HepG2 (cell line): ENCODE measurements around the gene GRM4. TPM values are rescaled to one million over a fixed set of nuclear protein-coding genes. Genes with fewer than 3 reads are reported as not detected.
A peak's percentile ranks its signal among the peaks of the same experiment; 100 is the strongest.

Source experiments
- DMAP1 ChIP-seq: IDR thresholded peaks from 2 replicates; pipeline ENCODE4 v1.6.1; 2016
- FOXM1 ChIP-seq: sonication (generic); formaldehyde crosslinking; IDR thresholded peaks from 2 replicates; pipeline ENCODE4 v1.5.0; 2020; ENCODE audit warnings: missing genetic modification reagents
- HINFP ChIP-seq: sonication (generic); formaldehyde crosslinking; IDR thresholded peaks from 2 replicates; pipeline ENCODE4 v1.4.0; 2020; ENCODE audit warnings: low read depth, mild to moderate bottlenecking, missing genetic modification reagents
- HNF1A ChIP-seq, 2 experiments: sonication (generic) in 1 of 2; formaldehyde crosslinking in 1 of 2; IDR thresholded peaks; 2 replicates each; pipeline versions ENCODE4 v1.4.0 to v1.6.1; 2016 to 2020; ENCODE audit warnings: borderline replicate concordance in 1 of 2, low read depth in 1 of 2, mild to moderate bottlenecking in 1 of 2, missing genetic modification reagents in 1 of 2
- SIN3A ChIP-seq: IDR thresholded peaks from 2 replicates; pipeline ENCODE4 v1.6.1; 2011; ENCODE audit warnings: low read depth, mild to moderate bottlenecking, control low read depth, low read length, borderline replicate concordance
- ZGPAT ChIP-seq: IDR thresholded peaks from 2 replicates; pipeline ENCODE4 v1.6.1; 2016; ENCODE audit warnings: mild to moderate bottlenecking
- ZKSCAN1 ChIP-seq: fragments of 150-350 bp; IDR thresholded peaks from 2 replicates; pipeline ENCODE4 v1.6.1; 2014; ENCODE audit warnings: low read length
- ZNF354B ChIP-seq: sonication (generic); formaldehyde crosslinking; IDR thresholded peaks from 2 replicates; pipeline ENCODE4 v1.8.0; 2022; ENCODE audit warnings: mild to moderate bottlenecking, missing genetic modification reagents
- ZNF496 ChIP-seq: sonication (generic); formaldehyde crosslinking; IDR thresholded peaks from 2 replicates; pipeline ENCODE4 v1.8.1; 2023; ENCODE audit warnings: mild to moderate bottlenecking, moderate library complexity, missing genetic modification reagents; ENCODE audit not compliant: insufficient replicate concordance
- ZNF577 ChIP-seq: sonication (generic); formaldehyde crosslinking; IDR thresholded peaks from 2 replicates; pipeline ENCODE4 v1.4.0; 2020; ENCODE audit warnings: mild to moderate bottlenecking, low read depth, missing genetic modification reagents, borderline replicate concordance
- polyA plus RNA-seq, 8 experiments: library from polyadenylated mRNA; depleted of rRNA in 3 of 8; stranded (reverse) in 7 of 8; unstranded in 1 of 8; fragments of >200 nt; fragmentation: Illumina TruSeq in 4 of 8; extraction: Trizol in 4 of 8; gene quantifications; 2 replicates each; pipeline versions ENCODE4 v1.2.1 to v1.2.3, GENCODE V29; 2011 to 2016; ENCODE audit warnings: low read depth in 4 of 8, missing spikeins in 1 of 8, mixed read lengths in 1 of 8; ENCODE audit not compliant: insufficient read depth in 1 of 8
- total RNA-seq, 5 experiments: library from RNA; depleted of rRNA; stranded (reverse); fragments of >200 nt; fragmentation: Illumina TruSeq; extraction: Trizol; gene quantifications; 2 replicates each; pipeline ENCODE4 v1.2.3, GENCODE V29; 2016; ENCODE audit warnings: low read depth in 1 of 5
- TF ChIP-seq, protein P1 (sequence below): conservative IDR thresholded peaks from 2 replicates; pipeline ENCODE4 v1.6.1; 2018; ENCODE audit warnings: missing genetic modification reagents
- TF ChIP-seq, protein P2 (sequence below): sonication (generic); formaldehyde crosslinking; IDR thresholded peaks from 2 replicates; pipeline ENCODE4 v1.5.1; 2020; ENCODE audit warnings: mild to moderate bottlenecking, missing genetic modification reagents, borderline replicate concordance

Gene GRM4
- total and polyA plus RNA-seq, 2 of the 13 experiments (the other 11 are each of a cell fraction or from before 2014, with no cell fraction given) = not detected

DNA sequence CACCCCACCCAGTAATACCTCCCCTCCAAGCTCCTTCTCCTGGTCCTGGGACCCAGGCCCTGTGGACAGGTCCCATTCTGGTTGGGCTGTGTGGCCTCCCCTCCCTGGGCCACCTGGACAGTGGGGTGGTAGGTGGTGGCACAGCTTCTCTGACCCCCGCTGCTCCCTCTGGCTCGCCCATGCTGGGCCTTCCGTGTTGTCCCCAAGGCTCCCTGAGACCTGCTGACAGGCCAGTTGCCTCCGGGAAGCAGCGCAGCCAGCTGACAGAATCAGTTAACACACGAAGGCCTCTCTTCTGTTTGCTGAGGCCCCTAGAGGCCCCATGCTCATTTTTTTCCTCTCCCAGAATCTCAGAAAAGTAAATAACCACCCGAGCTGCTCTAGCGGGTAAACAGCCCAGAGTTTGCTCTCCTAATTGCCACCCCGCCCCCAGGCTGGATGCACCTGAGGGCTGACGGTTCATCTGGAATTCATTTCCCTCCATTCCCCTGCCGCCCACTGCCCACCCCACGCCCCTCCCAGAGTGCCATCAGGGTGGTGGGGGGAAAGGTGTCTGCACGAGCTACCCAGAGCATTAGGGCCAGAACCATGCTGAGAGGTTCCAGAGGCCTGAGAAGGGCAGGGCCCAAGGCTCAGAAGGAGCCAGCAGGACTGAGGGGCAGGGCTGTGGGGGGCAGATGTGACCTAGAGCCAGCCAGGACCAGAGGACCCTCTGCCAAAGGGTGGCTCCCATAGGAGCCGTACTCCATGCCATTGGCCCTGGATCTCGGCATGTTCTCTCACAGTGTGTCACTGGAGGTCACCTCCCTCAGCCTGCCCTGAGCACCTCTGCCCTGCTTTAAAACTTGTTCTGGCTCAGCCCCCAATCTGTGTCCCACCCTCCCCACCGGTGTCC is 157.5 kb downstream of the GRM4 start (continued):
- peak; percentile 99 for TF ChIP-seq ZGPAT (CRISPR knock-in tag)
- TF ChIP-seq ZNF354B (CRISPR knock-in tag) = no peak
- TF ChIP-seq DMAP1 (CRISPR knock-in tag) = 0 out of 2 replicates have a peak, but pooled peaks have one; percentile 5
- no peak for TF ChIP-seq FOXM1 (CRISPR knock-in tag)
- TF ChIP-seq HNF1A (IDR thresholded peaks at IDR 0.05; ENCODE audit: low read depth) = peak; percentile 62
- TF ChIP-seq HNF1A (CRISPR knock-in tag; IDR thresholded peaks at IDR 0.05; ENCODE audit: borderline replicate concordance) = peak; percentile 92
- TF ChIP-seq ZNF577 (CRISPR knock-in tag) = no peak
- no peak for TF ChIP-seq ZNF496 (CRISPR knock-in tag)
- peak; percentile 85; the same call in 1 of the 2 replicates for TF ChIP-seq SIN3A
- TF ChIP-seq ZKSCAN1 = no peak; the same call in 1 of the 2 replicates
- TF ChIP-seq, protein P1, sequence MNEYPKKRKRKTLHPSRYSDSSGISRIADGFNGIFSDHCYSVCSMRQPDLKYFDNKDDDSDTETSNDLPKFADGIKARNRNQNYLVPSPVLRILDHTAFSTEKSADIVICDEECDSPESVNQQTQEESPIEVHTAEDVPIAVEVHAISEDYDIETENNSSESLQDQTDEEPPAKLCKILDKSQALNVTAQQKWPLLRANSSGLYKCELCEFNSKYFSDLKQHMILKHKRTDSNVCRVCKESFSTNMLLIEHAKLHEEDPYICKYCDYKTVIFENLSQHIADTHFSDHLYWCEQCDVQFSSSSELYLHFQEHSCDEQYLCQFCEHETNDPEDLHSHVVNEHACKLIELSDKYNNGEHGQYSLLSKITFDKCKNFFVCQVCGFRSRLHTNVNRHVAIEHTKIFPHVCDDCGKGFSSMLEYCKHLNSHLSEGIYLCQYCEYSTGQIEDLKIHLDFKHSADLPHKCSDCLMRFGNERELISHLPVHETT (CRISPR knock-in tag) = peak; percentile 64; the same call in 1 of the 2 replicates
- TF ChIP-seq, protein P2, sequence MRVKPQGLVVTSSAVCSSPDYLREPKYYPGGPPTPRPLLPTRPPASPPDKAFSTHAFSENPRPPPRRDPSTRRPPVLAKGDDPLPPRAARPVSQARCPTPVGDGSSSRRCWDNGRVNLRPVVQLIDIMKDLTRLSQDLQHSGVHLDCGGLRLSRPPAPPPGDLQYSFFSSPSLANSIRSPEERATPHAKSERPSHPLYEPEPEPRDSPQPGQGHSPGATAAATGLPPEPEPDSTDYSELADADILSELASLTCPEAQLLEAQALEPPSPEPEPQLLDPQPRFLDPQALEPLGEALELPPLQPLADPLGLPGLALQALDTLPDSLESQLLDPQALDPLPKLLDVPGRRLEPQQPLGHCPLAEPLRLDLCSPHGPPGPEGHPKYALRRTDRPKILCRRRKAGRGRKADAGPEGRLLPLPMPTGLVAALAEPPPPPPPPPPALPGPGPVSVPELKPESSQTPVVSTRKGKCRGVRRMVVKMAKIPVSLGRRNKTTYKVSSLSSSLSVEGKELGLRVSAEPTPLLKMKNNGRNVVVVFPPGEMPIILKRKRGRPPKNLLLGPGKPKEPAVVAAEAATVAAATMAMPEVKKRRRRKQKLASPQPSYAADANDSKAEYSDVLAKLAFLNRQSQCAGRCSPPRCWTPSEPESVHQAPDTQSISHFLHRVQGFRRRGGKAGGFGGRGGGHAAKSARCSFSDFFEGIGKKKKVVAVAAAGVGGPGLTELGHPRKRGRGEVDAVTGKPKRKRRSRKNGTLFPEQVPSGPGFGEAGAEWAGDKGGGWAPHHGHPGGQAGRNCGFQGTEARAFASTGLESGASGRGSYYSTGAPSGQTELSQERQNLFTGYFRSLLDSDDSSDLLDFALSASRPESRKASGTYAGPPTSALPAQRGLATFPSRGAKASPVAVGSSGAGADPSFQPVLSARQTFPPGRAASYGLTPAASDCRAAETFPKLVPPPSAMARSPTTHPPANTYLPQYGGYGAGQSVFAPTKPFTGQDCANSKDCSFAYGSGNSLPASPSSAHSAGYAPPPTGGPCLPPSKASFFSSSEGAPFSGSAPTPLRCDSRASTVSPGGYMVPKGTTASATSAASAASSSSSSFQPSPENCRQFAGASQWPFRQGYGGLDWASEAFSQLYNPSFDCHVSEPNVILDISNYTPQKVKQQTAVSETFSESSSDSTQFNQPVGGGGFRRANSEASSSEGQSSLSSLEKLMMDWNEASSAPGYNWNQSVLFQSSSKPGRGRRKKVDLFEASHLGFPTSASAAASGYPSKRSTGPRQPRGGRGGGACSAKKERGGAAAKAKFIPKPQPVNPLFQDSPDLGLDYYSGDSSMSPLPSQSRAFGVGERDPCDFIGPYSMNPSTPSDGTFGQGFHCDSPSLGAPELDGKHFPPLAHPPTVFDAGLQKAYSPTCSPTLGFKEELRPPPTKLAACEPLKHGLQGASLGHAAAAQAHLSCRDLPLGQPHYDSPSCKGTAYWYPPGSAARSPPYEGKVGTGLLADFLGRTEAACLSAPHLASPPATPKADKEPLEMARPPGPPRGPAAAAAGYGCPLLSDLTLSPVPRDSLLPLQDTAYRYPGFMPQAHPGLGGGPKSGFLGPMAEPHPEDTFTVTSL (CRISPR knock-in tag) = peak; percentile 82; the same call in 1 of the 2 replicates
- no peak for TF ChIP-seq HINFP (CRISPR knock-in tag)
